Kidney epithelial cell (primary cell): ENCODE results near the gene TEX264. TPM values are rescaled to one million over a fixed set of nuclear protein-coding genes. Genes with fewer than 3 reads are reported as not detected.

ENCODE experiments used
- DNase-seq: peaks from one replicate; pipeline ENCODE4 v3.0.0-alpha.2; 2010; ENCODE audit warnings: low read depth
- H3K27me3 ChIP-seq: 2 replicates; pipeline ENCODE4 v1.6.0; 2011; ENCODE audit warnings: low read length; ENCODE audit not compliant: control insufficient read depth, insufficient read depth
- H3K36me3 ChIP-seq: 2 replicates; pipeline ENCODE4 v1.5.1; 2011; ENCODE audit warnings: low read length; ENCODE audit not compliant: control insufficient read depth, insufficient read depth
- H3K4me3 ChIP-seq: 2 replicates; pipeline ENCODE4 v1.5.1; 2011; ENCODE audit warnings: low read depth, mild to moderate bottlenecking, control low read depth, low read length
- CTCF ChIP-seq: IDR thresholded peaks from 2 replicates; pipeline ENCODE4 v1.5.1; 2011; ENCODE audit warnings: mild to moderate bottlenecking, moderate library complexity, low read length, control low read depth, inconsistent platforms; ENCODE audit not compliant: insufficient read depth, poor library complexity, severe bottlenecking
- total RNA-seq: library from RNA; depleted of rRNA; stranded (reverse); fragments of >200 nt; gene quantifications from 2 replicates; pipeline ENCODE4 v1.2.3, GENCODE V29; 2015

Gene TEX264
- total RNA-seq, 1 donor from 2014 or later = 75.7 TPM

- no peak for DNase-seq
- H3K27me3 ChIP-seq = no peaks in the 10 kb centered on the region
- no peak for TF ChIP-seq CTCF
- no peak overlapping the region for H3K4me3 ChIP-seq
- H3K36me3 ChIP-seq = no peaks in the 10 kb centered on the region
Observed at GRCh38 chr3:51673181-51673801, 2.2 kb downstream of the TEX264 start.

GRCh38 chr3:51673802-51674654 lies 3.0 kb downstream of the TEX264 start:
- H3K36me3 ChIP-seq = no peaks in the 10 kb centered on the region
- no peaks in the 10 kb centered on the region for H3K27me3 ChIP-seq
- DNase-seq = no peak
- no peak overlapping the region for H3K4me3 ChIP-seq
- TF ChIP-seq CTCF = no peak

GRCh38 chr3:51675201-51675611 lies 4.2 kb downstream of the TEX264 start:
- H3K27me3 ChIP-seq = no peaks in the 10 kb centered on the region
- no peak overlapping the region for H3K4me3 ChIP-seq
- DNase-seq = peak; percentile 32
- H3K36me3 ChIP-seq = no peaks in the 10 kb centered on the region
- TF ChIP-seq CTCF = no peak

GRCh38 chr3:51676102-51676640 lies 5.1 kb downstream of the TEX264 start:
- TF ChIP-seq CTCF = no peak
- H3K27me3 ChIP-seq = no peaks in the 10 kb centered on the region
- no peak overlapping the region for H3K4me3 ChIP-seq
- no peaks in the 10 kb centered on the region for H3K36me3 ChIP-seq
- no peak for DNase-seq

GRCh38 chr3:51677358-51677757 lies 6.3 kb downstream of the TEX264 start:
- H3K27me3 ChIP-seq = no peaks in the 10 kb centered on the region
- H3K36me3 ChIP-seq = no peaks in the 10 kb centered on the region
- no peak for DNase-seq
- H3K4me3 ChIP-seq = no peak overlapping the region
- TF ChIP-seq CTCF = no peak
